NCI-H2196 treated with DMSO at 0.1 percent for 48 hours (cell line): ENCODE measurements around the gene AOAH.
"Not testable (repeated sequence)": the region's sequence is repeated elsewhere in the genome, so short reads cannot be mapped to it uniquely, and the experiment has no call there.

Source experiments
- DNase-seq: peaks from one replicate; lab custom pipeline; 2025; ENCODE audit not compliant: unreplicated experiment; lab: John Stamatoyannopoulos, UW

AOAH gene

GRCh38 chr7:36739351-36739750 lies 15.1 kb upstream of the AOAH start:
- no peak for DNase-seq

GRCh38 chr7:36736899-36737211 lies 12.6 kb upstream of the AOAH start:
- DNase-seq: no peak

- no peak for DNase-seq
Measured at GRCh38 chr7:36736090-36736898, 12.0 kb upstream of the AOAH start.

GRCh38 chr7:36735172-36735571 lies 10.9 kb upstream of the AOAH start:
- DNase-seq: no peak

- no peak for DNase-seq
Measured at GRCh38 chr7:36734731-36735130, 10.4 kb upstream of the AOAH start.

GRCh38 chr7:36733411-36733810 lies 9.1 kb upstream of the AOAH start:
- no peak for DNase-seq

- no peak for DNase-seq
Measured at GRCh38 chr7:36732806-36733205, 8.5 kb upstream of the AOAH start.

GRCh38 chr7:36730046-36730445 lies 5.8 kb upstream of the AOAH start:
- no peak for DNase-seq

- no peak for DNase-seq
Measured at GRCh38 chr7:36728143-36728542, 3.8 kb upstream of the AOAH start.

GRCh38 chr7:36726806-36727503 lies 2.7 kb upstream of the AOAH start:
- DNase-seq: no peak

- DNase-seq: no peak
Measured at GRCh38 chr7:36726311-36726710, 2.0 kb upstream of the AOAH start.

- no peak for DNase-seq
Measured at GRCh38 chr7:36724996-36725395, 702 bp upstream of the AOAH start.

- DNase-seq: no peak
Measured at GRCh38 chr7:36723291-36723690, 1.0 kb downstream of the AOAH start.

GRCh38 chr7:36719083-36719632 lies 5.1 kb downstream of the AOAH start:
- DNase-seq: no peak

GRCh38 chr7:36717586-36717985 lies 6.7 kb downstream of the AOAH start:
- DNase-seq: no peak

- DNase-seq: not testable (repeated sequence)
Measured at GRCh38 chr7:36716802-36717201, 7.5 kb downstream of the AOAH start.

- DNase-seq: no peak
Measured at GRCh38 chr7:36712015-36712414, 12.3 kb downstream of the AOAH start.

- no peak for DNase-seq
Measured at GRCh38 chr7:36711256-36711655, 13.0 kb downstream of the AOAH start.

GRCh38 chr7:36710186-36710791 lies 14.0 kb downstream of the AOAH start:
- no peak for DNase-seq

- DNase-seq: no peak
Measured at GRCh38 chr7:36708767-36709166, 15.5 kb downstream of the AOAH start.

- no peak for DNase-seq
Measured at GRCh38 chr7:36707898-36708297, 16.4 kb downstream of the AOAH start.

- no peak for DNase-seq
Measured at GRCh38 chr7:36707465-36707864, 16.8 kb downstream of the AOAH start.
